ENCODE measurements around the gene CDC42.

Gene CDC42

GRCh38 chr1:22111620-22112019 lies 59.1 kb downstream of the CDC42 start:
- no peak for DNase-seq

GRCh38 chr1:22112554-22112953 lies 60.0 kb downstream of the CDC42 start:
- no peak for DNase-seq

GRCh38 chr1:22114083-22115012 lies 61.8 kb downstream of the CDC42 start:
- no peak for DNase-seq

- DNase-seq: no peak
Measured at GRCh38 chr1:22115286-22115685, 62.8 kb downstream of the CDC42 start.

- DNase-seq: no peak
Measured at GRCh38 chr1:22117238-22117637, 64.7 kb downstream of the CDC42 start.

DNA sequence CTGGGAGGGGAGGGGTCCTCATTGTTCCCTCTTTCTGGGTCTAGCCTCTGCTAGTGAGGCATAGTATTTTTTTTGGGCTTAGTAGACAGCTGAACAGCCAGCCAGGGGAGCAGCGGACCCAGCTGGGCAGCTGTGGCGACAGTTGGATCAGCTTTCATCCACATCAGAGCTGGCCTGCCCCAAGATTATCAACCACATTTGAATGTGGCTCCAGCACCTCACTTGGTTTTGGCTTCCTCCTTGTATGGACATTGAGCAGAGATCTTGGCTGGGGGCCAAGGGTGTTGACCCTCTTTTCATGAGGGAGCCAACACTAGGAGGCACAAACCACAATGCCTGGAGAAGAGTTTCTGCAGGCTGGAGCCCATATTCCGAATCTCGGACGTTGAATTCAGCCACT lies 65.3 kb downstream of the CDC42 start:
- DNase-seq: no peak

DNA sequence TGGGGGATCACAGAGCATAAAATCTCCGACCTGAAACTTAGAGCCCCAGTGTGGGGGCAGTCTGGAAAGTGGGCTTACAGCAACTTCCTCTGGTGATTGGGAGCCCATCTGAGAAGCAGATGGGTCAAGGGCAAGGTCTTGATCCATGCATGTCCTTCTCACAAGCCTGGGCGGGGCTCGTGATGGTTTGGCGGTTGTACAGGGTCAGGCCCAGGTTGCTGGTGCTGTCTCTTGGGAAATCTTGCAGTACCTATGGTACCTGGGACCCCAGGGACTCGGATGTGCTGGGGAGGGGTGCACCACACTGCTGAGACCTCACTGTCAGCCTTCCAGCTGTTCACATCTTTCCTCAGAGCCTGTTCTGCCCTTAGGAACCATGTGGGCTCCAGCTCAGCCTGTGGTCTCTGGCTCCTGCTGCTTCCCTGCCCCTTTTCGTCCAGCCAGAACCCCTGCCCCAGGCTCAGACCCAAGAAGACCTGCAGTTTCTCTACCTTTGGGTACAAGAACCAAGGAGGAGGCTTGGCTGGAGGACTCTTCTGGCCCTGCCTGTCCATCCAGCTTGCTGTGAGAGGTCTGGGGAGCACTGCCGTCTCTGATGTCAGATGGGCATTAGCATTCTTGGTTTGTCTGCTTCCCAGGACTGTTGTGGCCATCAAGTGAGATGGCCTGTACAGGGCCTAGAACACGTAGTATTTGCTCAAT lies 65.9 kb downstream of the CDC42 start:
- no peak for DNase-seq

DNA sequence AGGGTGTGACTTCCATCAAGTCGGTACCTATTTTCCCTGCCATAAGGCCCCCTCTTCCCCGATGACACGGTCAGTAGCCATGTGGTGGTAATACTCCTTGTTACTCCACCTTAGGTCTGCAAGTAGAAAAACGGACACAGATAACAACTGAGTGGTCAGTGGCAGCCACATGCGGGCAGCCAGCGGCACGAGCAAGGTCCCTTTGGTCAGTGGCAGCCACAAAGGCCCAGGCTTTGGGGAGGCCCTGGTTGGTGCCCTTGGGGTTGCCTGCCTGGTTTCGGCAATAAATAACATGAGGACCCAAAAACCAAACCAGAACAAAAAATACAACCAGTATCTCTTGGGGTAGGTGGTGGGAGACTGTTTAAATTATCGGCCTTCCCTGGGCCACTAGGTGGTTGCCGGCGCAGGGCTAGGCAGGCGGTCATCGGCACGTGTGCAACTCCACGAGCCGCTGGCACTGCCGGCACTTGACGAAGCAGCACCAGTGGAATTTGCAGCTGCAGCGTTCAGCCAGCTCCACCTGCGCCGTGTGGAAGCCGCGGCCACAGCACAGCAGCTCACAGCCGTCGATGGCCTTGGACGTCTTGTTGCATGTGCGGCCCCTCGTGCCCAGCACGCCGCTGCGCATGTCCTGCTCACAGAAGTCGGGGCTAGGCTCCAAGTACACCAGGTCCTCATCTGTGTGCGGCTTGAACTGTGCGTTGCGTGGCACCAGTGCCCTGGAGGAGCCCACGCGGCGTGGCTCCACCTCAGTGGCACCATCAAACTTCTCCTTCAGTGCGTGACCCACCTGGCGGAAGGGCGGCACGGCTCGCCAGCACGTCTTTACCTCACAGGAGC lies 67.3 kb downstream of the CDC42 start:
- no peak for DNase-seq

DNA sequence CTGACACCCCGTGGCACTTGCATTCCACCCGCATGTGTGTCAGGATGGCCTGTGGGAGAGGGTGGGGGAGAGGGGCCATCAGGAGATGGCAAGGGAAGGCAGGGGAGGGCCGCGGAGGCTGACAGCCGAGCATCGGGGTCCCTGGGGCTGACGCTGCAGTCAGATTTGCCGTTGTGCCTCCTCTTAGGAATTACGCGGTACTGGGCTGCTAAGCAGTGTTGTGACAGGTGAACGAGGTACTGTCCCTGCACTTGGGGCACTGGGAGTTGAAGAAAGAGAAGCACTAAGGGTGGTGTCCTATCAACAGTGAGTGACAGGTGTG lies 67.9 kb downstream of the CDC42 start:
- DNase-seq: no peak

- no peak for DNase-seq
Measured at GRCh38 chr1:22121421-22121911, 69.0 kb downstream of the CDC42 start.

DNA sequence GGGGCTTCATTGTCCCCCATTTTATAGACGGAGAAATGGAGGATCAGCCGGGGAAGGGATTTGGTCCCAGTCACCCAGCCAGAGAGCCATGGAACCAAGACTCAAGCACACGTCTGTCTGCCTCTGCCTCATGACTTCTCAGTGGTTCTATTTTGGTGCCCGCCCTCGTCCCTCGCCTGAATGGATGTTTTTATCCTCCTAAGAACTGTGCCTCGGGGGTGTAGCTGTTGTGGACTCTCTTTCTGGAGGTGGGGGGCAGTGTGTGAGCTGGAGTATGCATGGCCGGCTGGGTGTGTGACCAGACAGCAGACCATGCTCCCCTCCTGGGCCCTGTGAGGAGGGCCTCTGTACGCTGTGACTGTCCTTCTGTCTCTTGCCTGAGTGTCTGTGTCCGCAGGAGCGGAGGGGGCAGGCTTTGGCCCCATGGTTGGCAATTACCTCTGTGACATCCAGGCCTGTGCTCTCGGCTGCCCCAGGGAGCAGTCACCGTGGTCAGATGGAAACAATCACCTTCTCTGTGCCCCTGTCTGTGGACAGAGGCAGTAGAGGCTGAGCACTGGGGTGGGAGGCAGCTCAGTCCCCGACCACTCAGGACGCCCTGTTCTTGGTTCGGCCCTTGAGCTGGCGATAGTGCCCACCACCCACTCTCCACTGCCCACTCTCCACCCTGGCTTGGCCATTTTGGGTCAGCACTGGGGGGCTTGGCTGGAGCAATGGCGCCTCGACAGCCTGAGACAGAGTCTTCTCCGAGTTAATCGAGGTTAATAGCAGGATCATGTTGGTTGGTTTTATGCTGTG lies 70.0 kb downstream of the CDC42 start:
- DNase-seq: no peak

DNA sequence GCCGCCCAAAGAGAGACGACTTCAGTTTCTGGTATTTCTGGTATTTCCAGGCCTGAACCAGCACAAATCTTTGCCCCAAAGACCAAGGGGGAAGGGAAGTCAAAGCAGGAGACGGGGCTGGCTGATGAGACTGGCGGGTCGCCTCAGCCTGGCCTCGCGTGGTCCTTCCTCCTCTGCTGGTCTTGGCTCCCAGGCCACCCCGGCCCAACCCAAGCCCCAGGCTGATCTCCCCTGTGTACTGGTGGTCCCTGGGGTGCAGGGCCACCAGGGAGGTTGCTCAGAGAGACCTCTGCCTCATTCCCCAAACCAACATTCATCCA lies 70.5 kb downstream of the CDC42 start:
- no peak for DNase-seq

DNA sequence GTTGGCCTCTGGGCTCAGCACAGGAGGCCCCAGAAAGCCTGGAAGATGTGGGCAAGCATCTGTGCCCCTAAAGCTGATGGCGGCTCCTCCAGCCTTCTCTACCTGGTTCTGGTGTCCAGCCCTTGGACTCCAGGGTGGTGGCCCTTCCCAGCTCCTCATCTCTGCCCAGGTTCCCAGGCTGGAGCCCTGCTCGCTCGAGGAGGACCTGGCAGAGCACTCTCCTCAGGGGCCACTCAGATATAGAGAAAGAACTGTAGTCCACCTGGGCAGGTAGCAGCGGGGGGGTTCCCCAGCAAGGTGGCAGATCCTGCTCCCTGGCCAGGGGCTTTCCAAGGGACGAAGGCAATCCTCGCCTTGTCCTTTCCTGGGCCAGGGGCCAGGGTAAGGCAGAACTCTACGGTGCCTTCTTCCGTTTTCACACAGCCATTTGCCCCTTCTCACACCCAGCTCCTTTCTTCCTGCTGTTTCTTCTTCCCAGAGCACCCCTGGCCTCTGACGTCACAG lies 71.4 kb downstream of the CDC42 start:
- no peak for DNase-seq

DNA sequence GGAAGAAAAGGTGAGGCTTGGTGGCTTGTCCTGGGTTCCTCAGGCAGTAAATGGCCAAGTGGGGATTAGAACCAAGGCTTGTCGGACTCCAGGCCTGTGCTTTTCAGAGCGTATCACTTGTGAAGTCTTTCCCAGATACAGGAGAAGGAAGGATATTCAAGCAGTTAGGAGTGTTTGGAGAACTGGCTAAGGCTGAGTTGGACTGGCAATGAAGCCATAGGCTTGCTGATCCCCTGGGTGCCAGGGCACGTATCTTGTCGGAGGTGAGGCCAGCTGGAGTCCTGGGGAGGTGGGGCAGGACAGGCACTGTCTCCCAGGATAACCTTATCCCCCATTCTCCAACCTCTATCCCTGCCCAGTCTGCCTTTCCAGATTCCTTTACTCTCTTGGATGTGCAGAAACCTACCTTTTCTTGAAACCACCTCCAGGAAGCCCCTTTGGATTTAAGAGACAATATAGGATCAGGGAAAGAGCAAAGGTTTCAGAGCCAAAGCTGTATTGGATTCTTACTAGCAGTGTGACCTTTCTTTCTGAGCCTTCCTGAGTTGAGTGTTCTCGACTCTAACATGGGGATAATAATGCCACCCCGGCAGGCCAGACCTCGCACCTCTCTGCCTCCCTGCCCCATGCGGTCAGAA lies 72.2 kb downstream of the CDC42 start:
- no peak for DNase-seq

- DNase-seq: no peak
Measured at GRCh38 chr1:22126531-22126930, 74.0 kb downstream of the CDC42 start.

- no peak for DNase-seq
Measured at GRCh38 chr1:22127248-22127647, 74.7 kb downstream of the CDC42 start.

GRCh38 chr1:22127731-22128130 lies 75.2 kb downstream of the CDC42 start:
- no peak for DNase-seq

- no peak for DNase-seq
Measured at GRCh38 chr1:22128392-22128791, 75.9 kb downstream of the CDC42 start.

GRCh38 chr1:22129501-22130117 lies 77.1 kb downstream of the CDC42 start:
- no peak for DNase-seq

DNA sequence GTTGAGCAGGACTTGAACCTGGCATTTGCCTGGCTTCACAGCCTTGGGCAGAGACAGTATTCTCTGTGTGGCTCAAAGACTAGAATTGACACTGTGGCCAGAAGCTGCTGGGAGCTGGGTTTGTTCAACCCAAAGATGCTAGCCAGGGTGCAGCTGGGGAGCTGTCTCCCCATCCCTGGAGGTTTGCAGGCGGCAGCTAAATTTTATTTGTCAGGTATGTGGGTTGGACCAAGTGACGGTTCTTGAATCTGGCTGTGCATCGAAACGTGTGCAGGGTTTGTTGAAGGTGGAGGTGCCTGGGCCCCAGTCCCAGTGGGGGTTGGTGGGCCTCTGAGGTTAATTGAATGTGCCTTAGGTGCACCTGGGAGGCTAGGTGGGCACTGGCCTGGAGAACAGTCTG lies 78.6 kb downstream of the CDC42 start:
- DNase-seq: no peak

DNA sequence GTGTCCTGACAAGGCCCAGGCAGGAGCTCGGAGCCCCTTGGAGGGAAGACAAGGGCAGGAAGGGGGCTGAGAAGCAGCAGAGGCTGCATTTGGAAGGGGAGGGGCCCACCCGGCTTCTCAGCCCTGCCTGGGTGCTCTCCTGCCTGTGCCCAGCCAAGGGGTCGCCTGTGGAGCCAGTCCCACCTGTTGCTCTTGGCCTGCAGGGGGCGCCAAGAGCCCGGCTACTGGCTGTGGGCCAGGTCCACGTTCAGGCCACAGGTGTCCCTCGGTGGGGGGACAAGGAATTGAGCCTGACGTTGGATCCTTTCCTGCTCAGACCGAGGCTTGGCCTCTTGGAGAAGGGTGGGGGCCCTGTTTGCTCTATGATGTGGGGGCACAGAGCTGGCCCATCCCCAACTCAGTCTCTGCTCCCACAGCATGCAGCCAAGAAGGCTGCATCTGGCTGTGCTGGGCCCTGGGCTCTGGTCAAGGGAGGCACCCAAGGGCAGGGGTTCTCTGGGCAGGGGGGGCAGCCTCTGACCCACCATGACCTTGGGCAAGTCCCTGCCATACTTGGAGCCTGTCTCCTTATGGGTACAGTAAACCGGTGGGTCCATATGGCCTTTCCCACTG lies 79.5 kb downstream of the CDC42 start:
- DNase-seq: peak; percentile 58

All from stimulated activated CD4-positive, alpha-beta T cell treated with anti-CD3 and anti-CD28 coated beads, Interleukin-4, amount 100 ng/mL, for 24 hours (primary cell).